Bronchial epithelial cell (primary cell): ENCODE data around the gene KLRC4. TPM values are rescaled to one million over a fixed set of nuclear protein-coding genes. Genes with fewer than 3 reads are reported as not detected.

Experiments used
- DNase-seq: peaks from one replicate; pipeline ENCODE4 v3.0.0-alpha.2; 2010; ENCODE audit warnings: low read depth
- FAIRE-seq: peaks from 2 replicates; lab custom pipeline; 2011; peaks lifted over from hg19 to GRCh38; lab: Jason Lieb, UNC
- H3K27me3 ChIP-seq: 2 replicates; pipeline ENCODE4 v1.5.1; 2011; ENCODE audit warnings: low read length; ENCODE audit not compliant: control insufficient read depth, insufficient read depth
- H3K36me3 ChIP-seq: 2 replicates; pipeline ENCODE4 v1.5.1; 2011; ENCODE audit warnings: low read length; ENCODE audit not compliant: control insufficient read depth, insufficient read depth
- H3K4me3 ChIP-seq: 2 replicates; pipeline ENCODE4 v1.5.1; 2011; ENCODE audit warnings: mild to moderate bottlenecking, low read depth, low read length, control low read depth
- total RNA-seq: library from RNA; depleted of rRNA; stranded (reverse); fragments of >200 nt; gene quantifications from 2 replicates; pipeline ENCODE4 v1.2.1, GENCODE V29; 2014
- TF ChIP-seq, protein P1 (sequence below): IDR thresholded peaks from 2 replicates; pipeline ENCODE4 v1.5.1; 2011; ENCODE audit warnings: mild to moderate bottlenecking, moderate library complexity, low read length, control low read depth, inconsistent platforms; ENCODE audit not compliant: insufficient read depth, severe bottlenecking

Gene KLRC4, protein sequence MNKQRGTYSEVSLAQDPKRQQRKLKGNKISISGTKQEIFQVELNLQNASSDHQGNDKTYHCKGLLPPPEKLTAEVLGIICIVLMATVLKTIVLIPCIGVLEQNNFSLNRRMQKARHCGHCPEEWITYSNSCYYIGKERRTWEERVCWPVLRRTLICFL
- not detected in 2 replicates for total RNA-seq

DNA sequence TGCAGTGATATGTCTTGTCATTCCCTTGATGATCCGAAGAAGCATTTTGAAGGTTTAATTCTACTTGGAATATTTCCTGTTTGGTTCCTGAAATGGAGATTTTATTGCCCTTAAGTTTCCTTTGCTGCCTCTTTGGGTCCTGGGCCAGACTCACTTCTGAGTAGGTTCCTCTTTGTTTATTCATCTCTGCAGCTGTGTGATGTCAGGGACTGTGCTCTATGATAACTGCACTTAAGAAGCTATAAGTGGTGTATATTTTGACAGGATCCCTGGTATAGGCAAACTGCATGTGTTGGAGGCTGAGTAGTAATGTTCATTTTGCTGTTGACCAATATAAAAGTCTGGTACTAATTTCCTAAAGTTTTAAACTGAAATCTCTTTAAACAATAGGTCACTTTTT, at the start of gene KLRC4:
Gene KLRC4, minus strand, starts transcription at position 366 of the 400 bp plus-strand sequence. Its CDS starts 182 bp downstream, at position 184.
- DNase-seq (peak; percentile 58), FAIRE-seq (no peak)
- no peaks in the 10 kb centered on the region for H3K27me3 ChIP-seq
- no peaks in the 10 kb centered on the region for H3K36me3 ChIP-seq
- no peak within 1 kb of the TSS for H3K4me3 ChIP-seq
- TF ChIP-seq, protein P1, sequence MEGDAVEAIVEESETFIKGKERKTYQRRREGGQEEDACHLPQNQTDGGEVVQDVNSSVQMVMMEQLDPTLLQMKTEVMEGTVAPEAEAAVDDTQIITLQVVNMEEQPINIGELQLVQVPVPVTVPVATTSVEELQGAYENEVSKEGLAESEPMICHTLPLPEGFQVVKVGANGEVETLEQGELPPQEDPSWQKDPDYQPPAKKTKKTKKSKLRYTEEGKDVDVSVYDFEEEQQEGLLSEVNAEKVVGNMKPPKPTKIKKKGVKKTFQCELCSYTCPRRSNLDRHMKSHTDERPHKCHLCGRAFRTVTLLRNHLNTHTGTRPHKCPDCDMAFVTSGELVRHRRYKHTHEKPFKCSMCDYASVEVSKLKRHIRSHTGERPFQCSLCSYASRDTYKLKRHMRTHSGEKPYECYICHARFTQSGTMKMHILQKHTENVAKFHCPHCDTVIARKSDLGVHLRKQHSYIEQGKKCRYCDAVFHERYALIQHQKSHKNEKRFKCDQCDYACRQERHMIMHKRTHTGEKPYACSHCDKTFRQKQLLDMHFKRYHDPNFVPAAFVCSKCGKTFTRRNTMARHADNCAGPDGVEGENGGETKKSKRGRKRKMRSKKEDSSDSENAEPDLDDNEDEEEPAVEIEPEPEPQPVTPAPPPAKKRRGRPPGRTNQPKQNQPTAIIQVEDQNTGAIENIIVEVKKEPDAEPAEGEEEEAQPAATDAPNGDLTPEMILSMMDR = no peak

DNA sequence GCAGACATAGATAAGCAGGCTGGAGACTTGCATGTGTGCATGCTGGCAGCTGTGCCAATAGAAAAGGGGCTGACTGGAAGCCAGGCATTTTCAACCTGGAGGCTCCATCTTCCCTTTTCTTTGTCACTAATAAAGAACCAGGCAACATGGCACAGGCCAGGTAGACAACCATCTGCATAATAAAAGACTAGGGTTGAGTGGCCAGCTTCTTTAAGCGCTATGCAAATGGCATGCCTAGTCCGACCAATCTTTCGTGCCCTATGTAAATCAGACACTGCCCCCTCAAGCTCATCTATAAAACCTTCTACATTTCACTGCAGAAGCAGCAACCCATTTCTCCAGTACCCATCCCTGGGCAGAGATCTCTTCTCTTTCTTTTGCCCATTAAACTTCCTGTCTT, 48.2 kb upstream of the KLRC4 start:
- Histone ChIP-seq H3K27me3 (no peaks in the 10 kb centered on the region), H3K36me3 (no peaks in the 10 kb centered on the region), H3K4me3 (no peak overlapping the region)
- no peak for FAIRE-seq
- TF ChIP-seq, protein P1 = no peak
- DNase-seq = no peak

DNA sequence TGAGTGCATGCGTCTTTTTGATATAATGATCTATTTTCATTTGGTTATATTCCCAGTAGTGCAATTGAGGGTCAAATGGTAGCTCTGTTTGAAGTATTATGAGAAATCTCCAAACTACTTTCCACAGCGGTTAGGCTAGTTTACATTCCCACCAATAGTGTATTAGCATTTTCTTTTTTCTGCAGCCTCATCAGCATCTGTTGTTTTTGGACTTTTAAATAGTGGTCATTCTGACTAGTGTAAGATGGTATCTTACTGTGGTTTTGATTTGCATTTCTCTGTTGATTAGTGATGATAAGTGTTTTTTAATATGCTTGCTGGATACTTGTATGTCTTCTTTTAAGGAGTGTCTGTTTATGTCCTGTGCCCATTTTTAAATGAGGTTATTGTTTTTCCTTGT, 47.3 kb upstream of the KLRC4 start:
- DNase-seq = no peak
- Histone ChIP-seq H3K4me3 (no peak overlapping the region), H3K27me3 (no peaks in the 10 kb centered on the region), H3K36me3 (no peaks in the 10 kb centered on the region)
- TF ChIP-seq, protein P1 = no peak
- no peak for FAIRE-seq

DNA sequence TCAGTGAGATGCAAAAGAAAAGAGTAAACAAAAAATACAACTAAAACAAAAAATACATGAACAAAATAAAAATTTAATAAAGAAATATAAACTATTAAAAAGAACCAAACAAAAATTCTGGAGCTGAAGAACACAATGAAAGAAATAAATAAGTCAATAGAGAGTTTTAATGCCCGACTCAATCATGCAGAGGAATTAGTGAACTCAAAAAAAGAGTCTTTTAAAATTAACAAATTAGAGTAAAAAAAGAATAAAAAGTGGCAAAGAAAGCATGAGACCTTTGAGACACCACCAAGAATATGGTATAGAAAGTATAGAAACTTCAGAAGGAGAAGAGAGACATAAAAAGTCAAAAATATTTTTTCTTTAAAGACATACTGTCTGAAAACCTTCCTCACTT, 46.2 kb upstream of the KLRC4 start:
- no peak for FAIRE-seq
- no peaks in the 10 kb centered on the region for H3K36me3 ChIP-seq

DNA sequence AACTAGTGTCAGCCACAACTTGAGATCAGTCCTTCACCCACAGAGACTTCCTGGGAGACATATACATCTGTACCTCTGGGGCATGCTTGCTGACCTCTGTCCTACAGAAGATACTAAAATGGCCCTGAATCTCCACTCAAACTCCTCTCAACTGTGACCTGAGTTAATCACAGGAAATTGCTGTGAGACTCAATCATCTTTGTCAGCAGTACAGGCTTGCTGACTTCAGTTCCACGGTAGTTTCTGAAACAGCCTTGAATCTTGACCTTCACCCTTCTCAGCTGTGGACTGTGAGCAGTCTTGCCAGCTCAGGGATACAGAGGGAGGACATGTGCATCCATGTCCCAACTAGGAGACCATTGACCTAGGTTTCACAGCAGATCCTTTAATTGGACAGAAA, 45.0 kb upstream of the KLRC4 start:
- DNase-seq = peak; percentile 53
- H3K36me3 ChIP-seq = no peaks in the 10 kb centered on the region
- FAIRE-seq = peak; percentile 43
- H3K4me3 ChIP-seq = no peak overlapping the region
- H3K27me3 ChIP-seq = no peaks in the 10 kb centered on the region
- TF ChIP-seq, protein P1 = no peak

More for the DNA sequence above, 46.2 kb upstream of the KLRC4 start:
- no peak for DNase-seq
- no peaks in the 10 kb centered on the region for H3K27me3 ChIP-seq
- no peak overlapping the region for H3K4me3 ChIP-seq
- TF ChIP-seq, protein P1 = no peak

DNA sequence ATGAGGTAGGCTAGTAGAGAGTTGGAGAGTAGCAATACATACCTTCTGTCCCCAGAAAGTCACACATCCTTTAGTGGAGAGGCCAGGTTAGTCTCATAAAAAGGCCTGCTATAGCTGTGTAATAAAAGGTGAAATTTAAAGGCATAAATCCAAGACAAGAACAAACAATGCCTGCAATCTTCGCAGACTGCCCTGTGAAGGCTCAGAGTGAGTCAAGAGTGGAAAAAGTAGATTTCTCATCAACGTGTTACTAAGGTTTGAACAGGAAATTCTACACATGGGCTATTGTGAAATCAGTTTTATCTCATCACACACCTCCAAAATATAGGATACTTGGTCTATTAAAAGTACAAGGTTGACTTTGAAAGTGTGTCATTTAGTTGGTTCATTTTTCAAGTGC, 43.6 kb upstream of the KLRC4 start, which contains the start of gene KLRC1:
Gene KLRC1, minus strand, starts transcription at position 222 of the 400 bp plus-strand sequence. CDS start 2,221 bp downstream, outside the sequence.
- DNase-seq (peak; percentile 94), FAIRE-seq (no peak)
- Histone ChIP-seq H3K4me3 (no peak within 1 kb of the TSS), H3K27me3 (no peaks in the 10 kb centered on the region), H3K36me3 (no peaks in the 10 kb centered on the region)
- TF ChIP-seq, protein P1 = no peak
